A673 (cell line): Measurements from ENCODE around the gene CELSR1. TPM values are rescaled to one million over a fixed set of nuclear protein-coding genes. Genes with fewer than 3 reads are reported as not detected.

Source experiments
- BruUV-seq: library from RNA; stranded (reverse); fragments of 400-500 nt; replicated peaks from 2 replicates; lab custom pipeline; 2021; lab: Mats Ljungman, UMichigan
- CTCF ChIA-PET: fragments of 300-600 bp; sonication (Branson Sonifier 250); formaldehyde crosslinking; loops from one replicate; lab custom pipeline; 2022; ENCODE audit warnings: antibody characterized with exemption; lab: Charles Lee
- POLR2A ChIA-PET: fragments of 300-600 bp; sonication (Branson Sonifier 250); formaldehyde crosslinking; loops from one replicate; lab custom pipeline; 2022; ENCODE audit warnings: antibody characterized with exemption; ENCODE audit not compliant: low non-redundant PET; lab: Charles Lee
- DNase-seq: peaks from one replicate; pipeline ENCODE4 v3.0.0-alpha.2; 2015; ENCODE audit warnings: low spot score
- H3K27ac ChIP-seq: fragments of 200-600 bp; sonication (generic); 2 replicates; pipeline ENCODE4 v1.5.1; 2016; ENCODE audit warnings: mixed run types, low read depth, mild to moderate bottlenecking, mixed read lengths, antibody characterized with exemption, low read length; ENCODE audit not compliant: poor library complexity, severe bottlenecking
- H3K27me3 ChIP-seq: fragments of 200-600 bp; sonication (generic); replicated peaks from 2 replicates; pipeline ENCODE4 v1.6.1; 2017; ENCODE audit warnings: mixed run types, low read depth, mild to moderate bottlenecking, mixed read lengths, antibody characterized with exemption, low read length; ENCODE audit not compliant: insufficient read depth, poor library complexity
- H3K36me3 ChIP-seq: fragments of 200-600 bp; sonication (generic); 2 replicates; pipeline ENCODE4 v1.6.1; 2016; ENCODE audit warnings: mixed run types, mild to moderate bottlenecking, mixed read lengths, antibody characterized with exemption, low read length; ENCODE audit not compliant: insufficient read depth, poor library complexity, severe bottlenecking
- H3K4me1 ChIP-seq: fragments of 200-600 bp; sonication (generic); 2 replicates; pipeline ENCODE4 v1.6.1; 2017; ENCODE audit warnings: mixed run types, mild to moderate bottlenecking, mixed read lengths, antibody characterized with exemption, low read length; ENCODE audit not compliant: insufficient read depth, poor library complexity, severe bottlenecking
- H3K4me3 ChIP-seq: fragments of 200-600 bp; sonication (generic); 2 replicates; pipeline ENCODE4 v1.5.1; 2016; ENCODE audit warnings: low read depth, mixed run types, mild to moderate bottlenecking, mixed read lengths, low read length; ENCODE audit not compliant: poor library complexity, severe bottlenecking
- H3K9me3 ChIP-seq: fragments of 200-600 bp; sonication (generic); 2 replicates; pipeline ENCODE4 v1.6.1; 2016; ENCODE audit warnings: mixed run types, low read depth, mild to moderate bottlenecking, mixed read lengths, antibody characterized with exemption, low read length; ENCODE audit not compliant: poor library complexity, severe bottlenecking
- CTCF ChIP-seq: fragments of 300-800, 200-600 bp; sonication (generic); conservative IDR thresholded peaks from 2 replicates; pipeline ENCODE4 v1.5.1; 2017; ENCODE audit warnings: low read depth, mild to moderate bottlenecking, antibody characterized with exemption, low read length, moderate library complexity, mixed read lengths
- EZH2 ChIP-seq: fragments of 200-600 bp; sonication (generic); IDR thresholded peaks from 2 replicates; pipeline ENCODE4 v1.6.1; 2017; ENCODE audit warnings: borderline replicate concordance, low read depth, mild to moderate bottlenecking, mixed read lengths, antibody characterized with exemption, low read length; ENCODE audit not compliant: poor library complexity, severe bottlenecking
- intact Hi-C: fragments of 100-400 bp; cut with micrococcal nuclease; formaldehyde crosslinking; loops from one replicate; pipeline ENCODE4 v1.10.0; 2022; ENCODE audit not compliant: unreplicated experiment
- total RNA-seq: library from RNA; stranded (reverse); gene quantifications from 2 replicates; pipeline ENCODE4 v1.2.3, GENCODE V29; 2021

CELSR1 gene
- total RNA-seq, 1 experiment from 2014 or later = 2.3 TPM

- Histone ChIP-seq H3K27me3 (no peaks in the 10 kb centered on the region), H3K9me3 (no peaks in the 10 kb centered on the region), H3K4me1 (peaks cover 10% of the 10 kb centered on the region), H3K27ac (no peak overlapping the region), H3K4me3 (no peak overlapping the region), H3K36me3 (no peaks in the 10 kb centered on the region)
- intact Hi-C loops = no loop called here
- DNase-seq = no peak
- ChIA-PET CTCF (no interaction called here), POLR2A (no interaction called here)
- TF ChIP-seq CTCF (no peak), EZH2 (no peak)
- BruUV-seq = no TSS peak
Measured at GRCh38 chr22:46465345-46465720, 72.1 kb downstream of the CELSR1 start.

GRCh38 chr22:46464701-46465344, 72.6 kb downstream of the CELSR1 start:
- BruUV-seq = no TSS peak
- CTCF ChIA-PET = no interaction called here
- intact Hi-C loops = no loop called here

GRCh38 chr22:46464296-46464695, 73.1 kb downstream of the CELSR1 start:
- Histone ChIP-seq H3K4me3 (no peak overlapping the region), H3K4me1 (peaks cover 10% of the 10 kb centered on the region), H3K27ac (no peak overlapping the region), H3K9me3 (no peaks in the 10 kb centered on the region), H3K36me3 (no peaks in the 10 kb centered on the region), H3K27me3 (no peaks in the 10 kb centered on the region)
- no peak for DNase-seq
- BruUV-seq = no TSS peak
- TF ChIP-seq EZH2 (no peak), CTCF (no peak)
- CTCF ChIA-PET = no interaction called here
- POLR2A ChIA-PET = no interaction called here
- intact Hi-C loops = no loop called here

More at GRCh38 chr22:46464701-46465344, 72.6 kb downstream of the CELSR1 start:
- peaks cover 10% of the 10 kb centered on the region for H3K4me1 ChIP-seq
- no peak overlapping the region for H3K4me3 ChIP-seq
- TF ChIP-seq CTCF (no peak), EZH2 (no peak)
- POLR2A ChIA-PET = no interaction called here
- H3K27ac ChIP-seq = no peak overlapping the region
- no peaks in the 10 kb centered on the region for H3K36me3 ChIP-seq
- no peak for DNase-seq
- H3K27me3 ChIP-seq = no peaks in the 10 kb centered on the region
- H3K9me3 ChIP-seq = no peaks in the 10 kb centered on the region
